A673 (cell line): Measurements from ENCODE around the gene C10orf90.

Experiments used
- CTCF ChIP-seq: fragments of 300-800, 200-600 bp; sonication (generic); conservative IDR thresholded peaks from 2 replicates; pipeline ENCODE4 v1.5.1; 2017; ENCODE audit warnings: low read depth, mild to moderate bottlenecking, antibody characterized with exemption, low read length, moderate library complexity, mixed read lengths
- EZH2 ChIP-seq: fragments of 200-600 bp; sonication (generic); IDR thresholded peaks from 2 replicates; pipeline ENCODE4 v1.6.1; 2017; ENCODE audit warnings: borderline replicate concordance, low read depth, mild to moderate bottlenecking, mixed read lengths, antibody characterized with exemption, low read length; ENCODE audit not compliant: poor library complexity, severe bottlenecking

GRCh38 chr10:126616737-126617136 lies 53.8 kb downstream of the C10orf90 start:
- TF ChIP-seq CTCF: no peak
- no peak for TF ChIP-seq EZH2
